Measurements from ENCODE around the gene TBC1D9B.

Gene TBC1D9B

DNA sequence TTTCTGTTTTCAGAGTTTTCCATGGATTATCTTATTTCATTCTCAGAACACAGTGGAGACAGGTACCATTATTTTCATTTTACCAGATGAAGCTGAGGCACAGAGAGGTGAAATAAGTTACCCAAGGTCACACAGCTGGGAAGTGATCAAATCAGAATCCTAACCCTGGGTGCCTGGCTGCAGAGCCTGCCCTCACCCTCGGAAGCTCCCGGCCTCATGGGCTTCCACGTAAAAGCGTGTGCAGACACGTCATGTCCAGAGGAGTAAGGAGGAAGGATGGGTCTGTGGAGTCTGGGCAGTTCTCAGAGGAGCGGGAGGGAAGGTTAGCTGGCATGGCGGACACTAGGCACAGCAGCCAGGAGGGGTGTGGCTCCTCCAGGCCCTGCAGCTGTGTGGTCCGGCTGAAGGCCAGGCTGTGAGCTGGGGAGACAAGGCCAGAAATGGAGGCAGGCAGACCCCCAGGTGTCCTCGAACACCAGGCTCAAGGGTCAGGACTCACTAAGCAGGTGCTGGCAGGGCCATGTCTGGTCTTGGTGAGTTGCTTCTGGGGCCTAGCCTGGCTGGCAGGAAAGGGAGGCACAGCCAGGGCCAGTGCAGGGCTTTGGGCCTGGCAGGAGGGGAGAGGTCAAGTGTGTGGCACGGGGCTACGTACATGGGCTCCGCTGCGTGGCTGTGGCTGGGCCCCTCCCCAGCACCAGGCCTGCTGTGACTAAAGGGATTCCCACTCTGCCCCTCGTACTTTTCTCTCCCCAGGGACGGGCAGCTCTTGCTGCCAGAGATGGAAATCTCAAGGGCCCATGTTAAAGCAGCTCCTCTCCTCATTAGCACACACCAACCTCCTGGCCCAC lies 5.6 kb downstream of the TBC1D9B start:
- TF ChIP-seq, protein P1, sequence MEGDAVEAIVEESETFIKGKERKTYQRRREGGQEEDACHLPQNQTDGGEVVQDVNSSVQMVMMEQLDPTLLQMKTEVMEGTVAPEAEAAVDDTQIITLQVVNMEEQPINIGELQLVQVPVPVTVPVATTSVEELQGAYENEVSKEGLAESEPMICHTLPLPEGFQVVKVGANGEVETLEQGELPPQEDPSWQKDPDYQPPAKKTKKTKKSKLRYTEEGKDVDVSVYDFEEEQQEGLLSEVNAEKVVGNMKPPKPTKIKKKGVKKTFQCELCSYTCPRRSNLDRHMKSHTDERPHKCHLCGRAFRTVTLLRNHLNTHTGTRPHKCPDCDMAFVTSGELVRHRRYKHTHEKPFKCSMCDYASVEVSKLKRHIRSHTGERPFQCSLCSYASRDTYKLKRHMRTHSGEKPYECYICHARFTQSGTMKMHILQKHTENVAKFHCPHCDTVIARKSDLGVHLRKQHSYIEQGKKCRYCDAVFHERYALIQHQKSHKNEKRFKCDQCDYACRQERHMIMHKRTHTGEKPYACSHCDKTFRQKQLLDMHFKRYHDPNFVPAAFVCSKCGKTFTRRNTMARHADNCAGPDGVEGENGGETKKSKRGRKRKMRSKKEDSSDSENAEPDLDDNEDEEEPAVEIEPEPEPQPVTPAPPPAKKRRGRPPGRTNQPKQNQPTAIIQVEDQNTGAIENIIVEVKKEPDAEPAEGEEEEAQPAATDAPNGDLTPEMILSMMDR (IDR thresholded peaks at IDR 0.05; ENCODE audit: low read depth, low read length) = no peak
- no peak for DNase-seq (ENCODE audit: extremely low read depth, low read depth)

- TF ChIP-seq, protein P1 (IDR thresholded peaks at IDR 0.05; ENCODE audit: low read depth, low read length) = no peak
- DNase-seq (ENCODE audit: extremely low read depth, low read depth) = no peak
Measured at GRCh38 chr5:179901462-179901861, 6.2 kb downstream of the TBC1D9B start.

DNA sequence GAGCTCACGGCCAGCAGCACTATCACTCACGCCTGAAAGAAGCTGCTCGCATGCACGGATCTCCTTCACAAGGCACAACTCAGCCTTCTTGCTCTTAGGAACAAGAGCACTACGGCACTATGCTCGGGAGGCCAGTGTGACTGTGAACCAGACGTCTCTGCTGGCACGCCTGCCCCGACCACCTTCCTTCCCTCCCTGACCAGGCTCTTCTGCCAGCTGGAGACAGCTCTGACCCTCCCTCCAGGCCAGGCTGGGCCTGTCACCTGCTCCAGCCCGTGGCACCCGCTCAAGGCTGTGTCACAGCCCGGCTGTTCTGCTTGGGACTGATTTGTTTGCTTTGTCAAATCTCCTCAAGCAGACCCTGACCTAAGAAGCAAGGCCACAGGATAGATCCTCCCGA lies 7.0 kb downstream of the TBC1D9B start:
- TF ChIP-seq, protein P1 (IDR thresholded peaks at IDR 0.05; ENCODE audit: low read depth, low read length) = no peak
- DNase-seq (ENCODE audit: extremely low read depth, low read depth) = no peak

DNA sequence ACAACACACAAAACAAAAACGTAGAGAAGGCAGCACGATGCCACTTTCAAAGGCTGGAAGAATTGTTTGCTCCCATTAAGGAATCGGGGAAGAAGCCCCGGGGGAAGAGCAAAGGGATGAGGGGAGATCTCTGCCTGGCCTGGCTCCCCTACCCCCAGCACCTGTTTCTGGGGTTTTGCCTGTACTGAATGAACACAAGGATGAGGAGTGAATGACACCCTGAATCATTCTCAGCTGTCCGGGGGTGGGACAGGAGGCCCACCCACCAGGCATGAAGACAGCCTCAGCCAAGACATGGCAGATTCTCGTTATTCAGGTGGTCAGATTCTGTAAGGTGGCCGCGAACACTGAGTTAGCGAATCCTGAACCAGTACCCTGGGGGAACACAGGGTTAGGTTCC lies 7.5 kb downstream of the TBC1D9B start:
- no peak for DNase-seq (ENCODE audit: extremely low read depth, low read depth)
- TF ChIP-seq, protein P1 (IDR thresholded peaks at IDR 0.05; ENCODE audit: low read depth, low read length) = no peak

GRCh38 chr5:179895861-179896260 lies 11.8 kb downstream of the TBC1D9B start:
- DNase-seq (ENCODE audit: extremely low read depth, low read depth) = no peak
- TF ChIP-seq, protein P1 (IDR thresholded peaks at IDR 0.05; ENCODE audit: low read depth, low read length) = no peak

- DNase-seq (ENCODE audit: extremely low read depth, low read depth) = no peak
- TF ChIP-seq, protein P1 (IDR thresholded peaks at IDR 0.05; ENCODE audit: low read depth, low read length) = no peak
Measured at GRCh38 chr5:179893958-179894895, 13.5 kb downstream of the TBC1D9B start.

Measured in AG09319 (cell line).